ENCODE data around the gene NADSYN1.
"Not testable (repeated sequence)": the region's sequence is repeated elsewhere in the genome, so short reads cannot be mapped to it uniquely, and the experiment has no call there.

The NADSYN1 gene

GRCh38 chr11:71527576-71528210, 74.7 kb downstream of the NADSYN1 start:
- no peak for TF ChIP-seq CTCF (IDR thresholded peaks at IDR 0.05; ENCODE audit: unreplicated experiment in 3 of 3)
- Mint-ChIP-seq H3K27ac (no peak overlapping the region), H3K9me3 (peaks cover 10% of the 10 kb centered on the region), H3K4me3 (no peak overlapping the region), H3K4me1 (peaks cover 4% of the 10 kb centered on the region), H3K36me3 (ENCODE audit: low read depth) (no peaks in the 10 kb centered on the region), H3K27me3 (ENCODE audit: low read depth) (peaks cover 13% of the 10 kb centered on the region)

- H3K36me3 Mint-ChIP-seq (ENCODE audit: low read depth): no peaks in the 10 kb centered on the region
- H3K27ac Mint-ChIP-seq: no peak overlapping the region
- H3K27me3 Mint-ChIP-seq (ENCODE audit: low read depth): peaks cover 13% of the 10 kb centered on the region
- TF ChIP-seq CTCF (IDR thresholded peaks at IDR 0.05; ENCODE audit: unreplicated experiment in 3 of 3): no peak
- H3K4me3 Mint-ChIP-seq: no peak overlapping the region
- H3K9me3 Mint-ChIP-seq: peaks cover 5% of the 10 kb centered on the region
- peaks cover 10% of the 10 kb centered on the region for H3K4me1 Mint-ChIP-seq
Measured at GRCh38 chr11:71530602-71531001, 77.6 kb downstream of the NADSYN1 start.

GRCh38 chr11:71532036-71532610, 79.1 kb downstream of the NADSYN1 start:
- Mint-ChIP-seq H3K27ac (no peak overlapping the region), H3K4me1 (peaks cover 5% of the 10 kb centered on the region), H3K4me3 (no peak overlapping the region), H3K36me3 (ENCODE audit: low read depth) (no peaks in the 10 kb centered on the region), H3K27me3 (ENCODE audit: low read depth) (peaks cover 9% of the 10 kb centered on the region), H3K9me3 (peaks cover 5% of the 10 kb centered on the region)
- no peak for TF ChIP-seq CTCF (IDR thresholded peaks at IDR 0.05; ENCODE audit: unreplicated experiment in 3 of 3)

GRCh38 chr11:71534711-71535608, 82.0 kb downstream of the NADSYN1 start:
- not testable (repeated sequence) for H3K9me3 Mint-ChIP-seq
- peaks cover 17% of the 10 kb centered on the region for H3K27me3 Mint-ChIP-seq (ENCODE audit: low read depth)

GRCh38 chr11:71535825-71536224, 82.8 kb downstream of the NADSYN1 start:
- H3K27ac Mint-ChIP-seq: peak overlapping the region in 1 of 3 experiments; percentile 5
- peaks cover 17% of the 10 kb centered on the region for H3K27me3 Mint-ChIP-seq (ENCODE audit: low read depth)
- H3K4me3 Mint-ChIP-seq: no peak overlapping the region
- H3K9me3 Mint-ChIP-seq: peaks cover 5% of the 10 kb centered on the region
- TF ChIP-seq CTCF (IDR thresholded peaks at IDR 0.05; ENCODE audit: unreplicated experiment in 3 of 3): no peak
- H3K4me1 Mint-ChIP-seq: peaks cover 13% of the 10 kb centered on the region
- peaks cover 2% of the 10 kb centered on the region for H3K36me3 Mint-ChIP-seq (ENCODE audit: low read depth)

More at GRCh38 chr11:71534711-71535608, 82.0 kb downstream of the NADSYN1 start:
- Mint-ChIP-seq H3K4me1 (peaks cover 13% of the 10 kb centered on the region), H3K27ac (peak overlapping the region; percentile 3 to 91 (median 9))
- H3K36me3 Mint-ChIP-seq (ENCODE audit: low read depth); H3K4me3 Mint-ChIP-seq: not testable (repeated sequence)

GRCh38 chr11:71537537-71537936, 84.5 kb downstream of the NADSYN1 start:
- peaks cover 2% of the 10 kb centered on the region for H3K9me3 Mint-ChIP-seq
- no peak overlapping the region for H3K27ac Mint-ChIP-seq
- no peak for TF ChIP-seq CTCF (IDR thresholded peaks at IDR 0.05; ENCODE audit: unreplicated experiment in 3 of 3)
- peaks cover 13% of the 10 kb centered on the region for H3K4me1 Mint-ChIP-seq
- H3K36me3 Mint-ChIP-seq (ENCODE audit: low read depth): peaks cover 4% of the 10 kb centered on the region
- H3K27me3 Mint-ChIP-seq (ENCODE audit: low read depth): peaks cover 10% of the 10 kb centered on the region
- no peak overlapping the region for H3K4me3 Mint-ChIP-seq

GRCh38 chr11:71537977-71538665, 85.1 kb downstream of the NADSYN1 start, which contains the start of gene KRTAP5-8:
Gene KRTAP5-8, plus strand, starts transcription at chr11:71538025. Its CDS starts 31 bp downstream, at chr11:71538056.
- not testable (repeated sequence) for H3K4me3 Mint-ChIP-seq; H3K36me3 Mint-ChIP-seq (ENCODE audit: low read depth); H3K9me3 Mint-ChIP-seq
- peak within 1 kb of the TSS in 1 of 3 experiments; percentile 13 for H3K27ac Mint-ChIP-seq
- H3K4me1 Mint-ChIP-seq: peaks cover 16% of the 10 kb centered on the region
- H3K27me3 Mint-ChIP-seq (ENCODE audit: low read depth): peaks cover 10% of the 10 kb centered on the region

All from nephron (organoid).